Measurements from ENCODE around the gene EPHA8. TPM values are rescaled to one million over a fixed set of nuclear protein-coding genes. Genes with fewer than 3 reads are reported as not detected.

EPHA8 gene
- total RNA-seq, 1 experiment from 2014 or later = not detected

DNA sequence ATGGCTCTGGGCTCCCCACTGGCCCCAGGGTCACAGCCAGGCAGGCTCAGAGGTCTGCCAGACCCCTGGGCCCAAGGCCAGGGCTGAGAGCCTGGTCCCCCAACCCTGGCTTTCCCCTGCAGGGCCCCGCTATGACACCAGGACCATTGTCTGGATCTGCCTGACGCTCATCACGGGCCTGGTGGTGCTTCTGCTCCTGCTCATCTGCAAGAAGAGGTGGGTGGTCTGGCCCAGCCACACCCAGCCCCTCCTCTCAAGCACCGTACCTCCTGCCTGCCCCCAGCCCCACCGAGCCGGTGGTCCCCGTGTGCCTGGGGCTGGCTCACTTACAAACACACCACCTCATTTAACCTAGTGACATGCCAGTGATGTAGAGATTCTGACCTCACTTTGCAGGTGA, 31.8 kb downstream of the EPHA8 start:
- H3K27me3 Mint-ChIP-seq (ENCODE audit: insufficient read depth, unreplicated experiment) = peaks cover 19% of the 10 kb centered on the region
- Histone ChIP-seq H3K4me1 (no peaks in the 10 kb centered on the region), H3K4me3 (ENCODE audit: low read depth, low read length) (no peak overlapping the region), H3K36me3 (ENCODE audit: control insufficient read depth, insufficient read depth, low read length) (no peaks in the 10 kb centered on the region), H3K27me3 (replicated peaks; ENCODE audit: control insufficient read depth, insufficient read depth, low read length) (no peaks in the 10 kb centered on the region; the same call in 1 of the 2 replicates), H3K9me3 (no peaks in the 10 kb centered on the region)
- TF ChIP-seq, protein P1, sequence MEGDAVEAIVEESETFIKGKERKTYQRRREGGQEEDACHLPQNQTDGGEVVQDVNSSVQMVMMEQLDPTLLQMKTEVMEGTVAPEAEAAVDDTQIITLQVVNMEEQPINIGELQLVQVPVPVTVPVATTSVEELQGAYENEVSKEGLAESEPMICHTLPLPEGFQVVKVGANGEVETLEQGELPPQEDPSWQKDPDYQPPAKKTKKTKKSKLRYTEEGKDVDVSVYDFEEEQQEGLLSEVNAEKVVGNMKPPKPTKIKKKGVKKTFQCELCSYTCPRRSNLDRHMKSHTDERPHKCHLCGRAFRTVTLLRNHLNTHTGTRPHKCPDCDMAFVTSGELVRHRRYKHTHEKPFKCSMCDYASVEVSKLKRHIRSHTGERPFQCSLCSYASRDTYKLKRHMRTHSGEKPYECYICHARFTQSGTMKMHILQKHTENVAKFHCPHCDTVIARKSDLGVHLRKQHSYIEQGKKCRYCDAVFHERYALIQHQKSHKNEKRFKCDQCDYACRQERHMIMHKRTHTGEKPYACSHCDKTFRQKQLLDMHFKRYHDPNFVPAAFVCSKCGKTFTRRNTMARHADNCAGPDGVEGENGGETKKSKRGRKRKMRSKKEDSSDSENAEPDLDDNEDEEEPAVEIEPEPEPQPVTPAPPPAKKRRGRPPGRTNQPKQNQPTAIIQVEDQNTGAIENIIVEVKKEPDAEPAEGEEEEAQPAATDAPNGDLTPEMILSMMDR (IDR thresholded peaks at IDR 0.05; ENCODE audit: insufficient read depth in 1 of 2, low read depth in 1 of 2, low read length in 1 of 2, severe bottlenecking in 1 of 2, unreplicated experiment in 1 of 2) = no peak
- H3K27ac Mint-ChIP-seq (ENCODE audit: unreplicated experiment) = no peak overlapping the region
- no peak overlapping the region for H3K4me3 Mint-ChIP-seq (ENCODE audit: unreplicated experiment)
- POLR2A ChIA-PET = no interaction called here
- H3K36me3 Mint-ChIP-seq (ENCODE audit: insufficient read depth, unreplicated experiment) = no peaks in the 10 kb centered on the region
- intact Hi-C loops (cut with micrococcal nuclease; ENCODE audit: unreplicated experiment) = no loop called here
- no peak for DNase-seq
- no peaks in the 10 kb centered on the region for H3K9me3 Mint-ChIP-seq (ENCODE audit: unreplicated experiment)
- no peaks in the 10 kb centered on the region for H3K4me1 Mint-ChIP-seq (ENCODE audit: low read depth, unreplicated experiment)
- BruUV-seq (replicated peaks) = no TSS peak
- CTCF ChIA-PET = no interaction called here

DNA sequence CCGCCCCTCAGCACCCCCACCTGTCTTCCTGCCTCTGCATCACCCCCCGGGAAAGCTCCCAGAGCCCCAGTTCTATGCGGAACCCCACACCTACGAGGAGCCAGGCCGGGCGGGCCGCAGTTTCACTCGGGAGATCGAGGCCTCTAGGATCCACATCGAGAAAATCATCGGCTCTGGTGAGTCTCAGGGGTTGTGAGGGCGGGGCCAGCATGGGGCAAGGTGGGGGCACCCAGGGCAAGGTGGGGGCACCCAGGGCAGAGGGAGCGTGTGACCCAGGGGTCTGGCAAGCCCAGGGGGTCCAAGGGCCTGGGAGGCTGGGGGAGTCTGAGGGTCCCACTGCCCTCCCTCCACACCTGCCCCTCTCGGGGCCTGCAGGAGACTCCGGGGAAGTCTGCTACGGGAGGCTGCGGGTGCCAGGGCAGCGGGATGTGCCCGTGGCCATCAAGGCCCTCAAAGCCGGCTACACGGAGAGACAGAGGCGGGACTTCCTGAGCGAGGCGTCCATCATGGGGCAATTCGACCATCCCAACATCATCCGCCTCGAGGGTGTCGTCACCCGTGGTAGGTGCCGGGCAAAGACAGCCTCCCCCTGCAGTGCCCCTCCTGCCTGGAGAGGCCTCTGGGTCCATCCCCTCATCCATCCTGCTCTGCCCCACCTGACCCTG, 34.1 kb downstream of the EPHA8 start:
- BruUV-seq (replicated peaks) = no TSS peak
- H3K4me1 Mint-ChIP-seq (ENCODE audit: low read depth, unreplicated experiment) = no peaks in the 10 kb centered on the region
- intact Hi-C loops (cut with micrococcal nuclease; ENCODE audit: unreplicated experiment) = no loop called here
- H3K36me3 Mint-ChIP-seq (ENCODE audit: insufficient read depth, unreplicated experiment) = no peaks in the 10 kb centered on the region
- no peaks in the 10 kb centered on the region for H3K9me3 Mint-ChIP-seq (ENCODE audit: unreplicated experiment)
- peaks cover 16% of the 10 kb centered on the region for H3K27me3 Mint-ChIP-seq (ENCODE audit: insufficient read depth, unreplicated experiment)
- CTCF ChIA-PET = no interaction called here
- H3K9me3 ChIP-seq = no peaks in the 10 kb centered on the region
- H3K4me3 Mint-ChIP-seq (ENCODE audit: unreplicated experiment) = no peak overlapping the region
- no peaks in the 10 kb centered on the region; the same call in 1 of the 2 replicates for H3K27me3 ChIP-seq (replicated peaks; ENCODE audit: control insufficient read depth, insufficient read depth, low read length)
- H3K4me1 ChIP-seq = no peaks in the 10 kb centered on the region
- no peaks in the 10 kb centered on the region for H3K36me3 ChIP-seq (ENCODE audit: control insufficient read depth, insufficient read depth, low read length)
- no peak overlapping the region for H3K27ac Mint-ChIP-seq (ENCODE audit: unreplicated experiment)
- TF ChIP-seq, protein P1 (IDR thresholded peaks at IDR 0.05; ENCODE audit: insufficient read depth in 1 of 2, low read depth in 1 of 2, low read length in 1 of 2, severe bottlenecking in 1 of 2, unreplicated experiment in 1 of 2) = no peak
- no peak for DNase-seq
- POLR2A ChIA-PET = no interaction called here
- H3K4me3 ChIP-seq (ENCODE audit: low read depth, low read length) = no peak overlapping the region

DNA sequence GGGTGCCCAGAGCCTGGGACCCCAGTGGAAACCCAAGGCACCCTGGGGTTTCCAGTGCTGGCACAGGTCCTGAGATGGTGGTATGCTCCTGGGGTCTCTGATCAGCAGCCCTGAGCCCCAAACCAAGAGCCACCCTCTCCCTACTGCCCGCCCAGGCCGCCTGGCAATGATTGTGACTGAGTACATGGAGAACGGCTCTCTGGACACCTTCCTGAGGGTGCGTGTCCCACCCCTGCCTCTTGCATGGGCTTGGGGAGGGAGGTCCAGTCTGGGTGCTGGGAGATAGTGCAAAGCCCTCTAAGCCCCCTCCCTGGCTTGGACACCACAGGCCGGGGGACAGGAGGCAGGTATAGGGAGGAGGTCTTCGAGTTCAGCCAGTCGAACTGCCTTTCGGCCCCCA, 34.7 kb downstream of the EPHA8 start:
- Histone ChIP-seq H3K4me3 (ENCODE audit: low read depth, low read length) (no peak overlapping the region), H3K27me3 (replicated peaks; ENCODE audit: control insufficient read depth, insufficient read depth, low read length) (no peaks in the 10 kb centered on the region; the same call in 1 of the 2 replicates), H3K36me3 (ENCODE audit: control insufficient read depth, insufficient read depth, low read length) (no peaks in the 10 kb centered on the region), H3K9me3 (no peaks in the 10 kb centered on the region), H3K4me1 (no peaks in the 10 kb centered on the region)
- Mint-ChIP-seq H3K27me3 (ENCODE audit: insufficient read depth, unreplicated experiment) (peaks cover 14% of the 10 kb centered on the region), H3K27ac (ENCODE audit: unreplicated experiment) (no peak overlapping the region), H3K36me3 (ENCODE audit: insufficient read depth, unreplicated experiment) (no peaks in the 10 kb centered on the region), H3K4me3 (ENCODE audit: unreplicated experiment) (no peak overlapping the region), H3K9me3 (ENCODE audit: unreplicated experiment) (no peaks in the 10 kb centered on the region), H3K4me1 (ENCODE audit: low read depth, unreplicated experiment) (no peaks in the 10 kb centered on the region)
- no peak for DNase-seq
- ChIA-PET POLR2A (no interaction called here), CTCF (no interaction called here)
- intact Hi-C loops (cut with micrococcal nuclease; ENCODE audit: unreplicated experiment) = no loop called here
- no TSS peak for BruUV-seq (replicated peaks)
- TF ChIP-seq, protein P1 (IDR thresholded peaks at IDR 0.05; ENCODE audit: insufficient read depth in 1 of 2, low read depth in 1 of 2, low read length in 1 of 2, severe bottlenecking in 1 of 2, unreplicated experiment in 1 of 2) = no peak

Data from Caco-2 (cell line).